Activated CD4-positive, CD25-positive, alpha-beta regulatory T cell treated with anti-CD3 and anti-CD28 coated beads, Interleukin-2, amount 50 U/mL, for 16 hours (primary cell): ENCODE measurements around the gene SIDT2.

Experiments
- DNase-seq: peaks from one replicate; pipeline ENCODE4 v3.0.0-alpha.2; 2020; ENCODE audit warnings: low read depth, low spot score

SIDT2 gene

GRCh38 chr11:117221775-117222517 is 43.4 kb downstream of the SIDT2 start:
- no peak for DNase-seq

GRCh38 chr11:117222991-117223740 is 44.6 kb downstream of the SIDT2 start:
- no peak for DNase-seq

- DNase-seq = no peak
These were observed 45.5 kb downstream of the SIDT2 start for GRCh38 chr11:117223741-117224689.

DNA sequence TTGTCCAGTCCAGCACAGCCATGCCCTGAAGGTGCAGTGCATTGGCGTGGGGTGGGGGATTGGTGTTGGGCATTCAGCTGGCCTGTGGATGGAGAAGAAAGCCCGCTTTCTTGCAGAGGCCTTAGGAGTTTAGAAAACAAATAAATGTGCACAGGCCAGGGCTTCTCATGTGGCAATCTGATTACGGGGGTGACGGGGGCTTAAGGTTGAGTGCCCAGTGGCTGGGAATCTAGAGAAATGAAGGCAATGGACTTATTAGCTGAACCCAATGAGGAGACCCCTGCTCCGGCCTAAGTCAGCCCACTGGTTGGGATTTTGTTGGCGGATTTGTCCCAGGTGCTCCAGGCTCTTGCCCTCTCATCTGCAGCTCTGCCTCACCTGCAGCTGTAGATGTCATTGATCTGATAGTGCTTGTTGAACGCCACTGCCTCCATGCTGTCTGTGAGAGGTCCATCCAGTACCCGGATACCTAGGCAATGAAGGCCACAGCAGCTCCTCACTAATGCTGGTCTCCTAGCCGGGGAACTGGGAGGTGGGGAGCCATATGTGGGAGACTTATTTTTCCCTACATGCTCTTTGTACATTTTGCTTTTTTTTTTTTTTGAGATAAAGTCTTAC is 47.1 kb downstream of the SIDT2 start:
- DNase-seq = no peak

- DNase-seq = peak; percentile 19
These were observed 48.1 kb downstream of the SIDT2 start for GRCh38 chr11:117226388-117227385.

- no peak for DNase-seq
These were observed 49.5 kb downstream of the SIDT2 start for GRCh38 chr11:117228091-117228490.

- no peak for DNase-seq
These were observed 50.9 kb downstream of the SIDT2 start for GRCh38 chr11:117229411-117229810.

GRCh38 chr11:117229931-117230285 is 51.4 kb downstream of the SIDT2 start:
- DNase-seq = no peak

GRCh38 chr11:117230286-117230961 is 51.9 kb downstream of the SIDT2 start:
- peak; percentile 27 for DNase-seq

- DNase-seq = no peak
These were observed 52.7 kb downstream of the SIDT2 start for GRCh38 chr11:117230999-117231841.

DNA sequence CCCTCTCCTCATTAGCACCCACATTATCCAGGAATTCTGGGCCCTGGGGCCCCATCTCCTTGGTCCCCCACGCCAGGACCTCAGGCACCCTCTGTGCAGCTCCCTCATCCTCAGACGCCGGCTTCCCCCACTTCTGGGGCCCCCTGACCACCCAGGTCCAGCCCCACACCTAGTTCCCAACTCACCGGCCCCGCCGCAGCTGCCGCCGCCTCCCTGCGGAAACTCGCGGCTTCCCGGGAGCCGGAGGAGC is 53.2 kb downstream of the SIDT2 start, which contains the start of gene PCSK7:
TSS of gene PCSK7 (minus strand) at position 232 of the 250 bp plus-strand sequence. CDS start 2,229 bp downstream, outside the sequence.
- no peak for DNase-seq

- DNase-seq = peak; percentile 48
These were observed 53.7 kb downstream of the SIDT2 start, which contains the start of gene RNF214 for GRCh38 chr11:117232092-117232878. Gene RNF214 (plus strand): TSS chr11:117232671. CDS start chr11:117234273, 1,602 bp downstream.

- DNase-seq = no peak
These were observed 54.4 kb downstream of the SIDT2 start for GRCh38 chr11:117232911-117233409.

DNA sequence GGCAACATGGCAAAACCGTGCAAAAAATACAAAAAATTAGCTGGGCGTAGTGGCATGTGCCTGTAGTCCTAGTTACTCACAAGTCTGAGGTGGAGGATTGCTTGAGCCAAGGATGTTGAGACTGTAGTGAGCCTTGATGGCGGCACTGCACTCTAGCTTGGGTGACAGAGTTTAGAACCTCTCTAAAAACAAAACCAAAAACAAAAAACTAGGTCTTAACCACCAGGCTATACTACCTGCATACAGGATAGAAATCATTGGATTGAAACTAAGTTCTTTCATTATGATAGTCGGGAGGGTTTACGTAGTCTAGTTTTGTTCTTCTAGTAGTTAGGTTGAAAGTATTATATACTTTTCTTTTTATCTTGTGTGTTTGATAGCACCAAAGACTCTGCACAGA is 59.7 kb downstream of the SIDT2 start:
- DNase-seq = no peak

- DNase-seq = no peak
These were observed 60.8 kb downstream of the SIDT2 start for GRCh38 chr11:117239295-117239694.
